Stimulated activated CD4-positive, alpha-beta T cell treated with anti-CD3 and anti-CD28 coated beads, TNF-alpha, amount 100 ng/mL, for 24 hours (primary cell): ENCODE data around the gene AK2.
"Not testable (repeated sequence)": the region's sequence is repeated elsewhere in the genome, so short reads cannot be mapped to it uniquely, and the experiment has no call there.

Experiments used
- DNase-seq, 3 experiments: peaks; one replicate each; pipeline ENCODE4 v3.0.0-alpha.2; 2020; ENCODE audit warnings: low read depth in 3 of 3

Gene AK2

DNA sequence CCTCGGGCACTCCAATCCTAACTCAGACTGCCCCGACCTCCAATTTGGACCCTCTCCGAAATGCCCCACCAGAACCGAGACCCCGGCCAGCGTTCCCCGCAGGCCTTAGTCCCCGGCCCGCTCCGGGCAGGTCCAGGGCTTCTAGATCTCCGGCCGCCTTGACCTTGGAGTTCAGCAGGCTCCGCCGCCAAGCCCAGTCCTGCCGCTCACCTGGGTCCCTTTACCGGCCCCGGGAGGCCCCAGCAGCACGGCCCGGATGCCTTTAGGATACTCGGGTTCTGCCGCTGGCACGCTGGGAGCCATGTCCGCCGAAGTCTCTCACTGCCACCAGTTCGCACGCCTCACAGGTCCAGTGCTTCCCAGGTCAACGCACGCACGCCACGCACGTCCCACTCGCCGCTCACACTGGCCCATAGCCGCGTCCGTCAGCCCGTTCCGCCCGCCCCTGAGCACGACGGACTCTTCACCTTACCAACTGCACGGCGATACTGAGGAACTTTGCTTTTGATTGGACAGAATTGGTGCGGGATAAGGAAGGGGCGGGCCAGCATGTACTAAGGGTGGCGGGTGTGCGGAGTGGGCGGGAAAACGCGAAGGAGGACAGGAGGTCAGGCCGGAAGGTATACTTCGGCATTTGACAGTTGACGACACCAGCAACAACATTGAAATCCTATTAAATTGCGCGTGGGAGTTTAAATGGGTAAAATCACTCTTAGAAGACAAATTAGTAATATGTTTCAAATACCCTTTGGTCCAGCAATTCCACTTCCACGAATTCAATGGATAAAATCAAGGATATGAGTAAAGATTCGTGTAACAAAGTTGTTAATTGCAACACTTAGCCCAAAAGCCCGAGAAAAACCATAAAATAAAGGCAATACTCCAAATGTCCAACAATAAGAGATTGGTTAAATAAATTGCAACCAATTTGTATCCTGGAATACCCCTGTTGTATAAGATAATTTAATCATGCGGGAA is at the start of gene AK2:
Gene AK2, minus strand, starts transcription at position 358 of the 978 bp plus-strand sequence. Its CDS starts 55 bp downstream, at position 303.
- peak; percentile 84 to 94 (median 85) for DNase-seq

DNA sequence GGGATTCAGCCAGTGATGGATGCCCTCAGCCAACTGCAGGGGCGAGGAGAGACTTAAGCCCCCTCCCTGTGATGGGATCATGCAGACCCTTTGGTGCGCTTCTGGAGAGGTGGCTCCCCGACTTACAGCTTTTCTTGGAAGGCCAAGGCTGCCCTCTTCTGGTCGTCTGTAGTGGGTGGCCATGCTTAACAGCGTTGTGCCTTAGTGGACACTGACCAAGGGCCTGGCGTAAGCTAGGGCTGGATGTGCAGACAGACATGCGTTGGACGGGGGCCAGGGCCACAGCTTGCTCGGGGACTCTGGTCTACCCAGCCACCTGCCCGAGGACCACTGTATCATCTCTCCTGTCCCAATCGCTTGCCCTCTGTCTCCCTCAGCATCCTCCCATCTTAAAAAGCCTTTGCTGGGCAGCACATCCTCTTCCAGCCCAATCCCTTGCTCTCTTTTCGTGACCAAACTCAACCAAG is 49.7 kb upstream of the AK2 start:
- DNase-seq, result no peak

DNA sequence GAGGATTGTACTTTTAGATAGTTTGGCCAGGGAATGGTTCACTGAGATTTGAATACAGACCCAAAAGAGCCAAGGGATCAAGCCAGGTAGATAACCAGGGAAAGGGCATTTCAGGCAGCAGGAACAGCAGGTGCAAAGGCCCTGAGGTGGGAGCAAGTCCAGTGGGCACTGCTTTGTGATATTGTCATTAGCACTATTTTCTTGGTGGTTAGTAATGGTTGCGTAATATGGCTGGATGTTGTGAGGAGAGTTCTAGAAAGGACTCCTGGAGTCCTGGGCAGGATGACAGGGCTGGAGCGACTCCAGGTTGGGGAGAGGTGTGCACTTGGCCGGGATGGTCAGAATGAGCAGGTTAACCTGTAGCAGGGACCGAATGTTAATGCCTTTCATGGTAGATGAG is 48.6 kb upstream of the AK2 start:
- DNase-seq, result no peak

DNA sequence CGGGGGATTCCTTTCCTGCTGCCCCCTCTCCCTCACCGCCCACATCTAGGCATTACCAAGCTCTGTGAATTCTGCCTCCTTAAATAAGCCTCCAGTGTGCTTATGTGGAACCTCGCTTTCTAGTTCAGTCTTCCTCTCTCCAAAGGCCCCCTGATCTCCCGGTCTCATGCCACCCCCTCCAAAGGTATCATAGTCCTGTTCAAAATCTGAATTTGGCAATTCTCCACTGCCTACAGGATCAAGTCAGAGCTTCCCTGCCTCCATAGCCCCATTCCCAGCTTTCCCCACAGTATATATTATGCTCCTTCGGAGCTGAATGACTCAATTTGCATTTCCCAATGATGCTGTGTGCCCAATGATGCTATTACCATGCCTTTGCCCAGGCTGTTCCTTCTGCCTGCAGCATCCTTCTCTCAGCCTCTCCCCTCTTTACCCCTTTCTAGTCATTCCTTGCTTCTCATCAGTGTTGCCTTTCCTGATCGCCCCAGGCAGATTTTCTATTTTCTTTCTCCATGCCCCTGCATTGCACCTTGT is 46.0 kb upstream of the AK2 start:
- DNase-seq, result no peak

DNA sequence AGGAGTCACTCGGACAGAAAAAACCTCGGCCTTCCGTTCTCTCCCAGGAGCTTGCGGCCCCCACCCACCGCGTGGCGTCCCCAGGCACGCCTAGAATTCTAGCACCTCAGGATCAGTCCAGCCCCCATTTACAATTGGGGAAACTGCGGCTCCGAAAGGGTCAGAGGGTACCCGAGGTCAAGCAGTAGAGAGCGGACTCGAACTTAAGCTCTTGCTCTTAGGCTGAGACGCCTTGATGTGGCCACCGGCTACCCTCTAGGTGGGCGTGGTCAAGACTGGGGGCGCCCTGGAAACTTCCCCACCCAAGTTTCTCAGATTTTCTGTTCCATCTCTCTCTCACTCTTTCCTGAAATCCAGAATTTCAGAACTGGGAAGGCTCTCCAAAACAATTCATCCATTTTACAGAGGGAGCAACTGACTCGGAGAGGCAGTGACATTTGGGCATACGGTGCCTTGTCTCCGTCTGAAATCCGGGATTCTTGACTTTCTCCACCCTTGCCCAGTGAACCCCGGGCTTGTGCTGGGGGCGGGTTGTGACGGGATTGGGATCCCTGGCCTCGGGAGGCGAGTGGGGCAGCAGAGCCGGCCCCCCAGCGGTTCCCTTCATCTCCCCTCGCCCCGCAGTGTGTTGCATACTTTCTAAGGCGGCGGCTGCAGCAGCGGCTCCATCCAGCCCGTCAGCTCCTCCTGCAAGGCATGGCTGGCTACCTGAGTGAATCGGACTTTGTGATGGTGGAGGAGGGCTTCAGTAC is 45.0 kb upstream of the AK2 start:
- no peak for DNase-seq

DNA sequence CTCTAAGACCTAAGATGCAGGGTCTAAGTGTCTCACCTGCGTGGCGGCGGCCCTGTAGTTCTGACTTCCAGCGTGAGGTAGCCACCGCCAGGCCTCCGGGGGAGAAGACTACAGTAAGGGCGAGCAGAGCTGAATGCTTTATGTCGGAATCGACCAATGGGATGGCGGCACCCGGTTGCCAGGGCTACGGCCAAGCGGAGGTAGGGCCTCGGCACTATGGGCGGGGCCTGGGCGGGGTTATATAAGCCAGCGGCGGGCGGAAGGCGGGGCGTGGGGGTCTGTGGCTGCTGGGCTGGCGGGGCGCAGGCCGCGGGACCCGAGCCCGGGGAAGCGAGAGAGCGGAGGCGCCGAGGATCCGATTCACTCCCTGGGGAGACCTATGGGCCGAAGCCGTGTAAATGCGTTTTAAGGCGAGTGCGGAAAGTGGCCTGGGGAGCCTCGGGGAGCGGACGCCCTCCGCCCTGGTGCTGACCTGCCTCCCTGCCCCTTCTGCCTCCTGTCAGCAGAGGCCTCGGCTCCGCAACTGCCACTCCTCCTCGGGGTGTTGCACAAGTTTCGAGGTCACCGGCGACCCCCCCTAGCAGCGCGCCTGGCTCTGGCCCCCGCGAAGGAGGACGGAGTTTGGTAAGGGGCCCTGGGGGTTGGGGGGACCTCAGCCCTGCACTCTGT is 44.3 kb upstream of the AK2 start, which contains the start of gene AZIN2:
Gene AZIN2, plus strand, starts transcription at position 269 of the 669 bp plus-strand sequence. CDS start 1,097 bp downstream, outside the sequence.
- peak; percentile 94 to 98 (median 95) for DNase-seq

DNA sequence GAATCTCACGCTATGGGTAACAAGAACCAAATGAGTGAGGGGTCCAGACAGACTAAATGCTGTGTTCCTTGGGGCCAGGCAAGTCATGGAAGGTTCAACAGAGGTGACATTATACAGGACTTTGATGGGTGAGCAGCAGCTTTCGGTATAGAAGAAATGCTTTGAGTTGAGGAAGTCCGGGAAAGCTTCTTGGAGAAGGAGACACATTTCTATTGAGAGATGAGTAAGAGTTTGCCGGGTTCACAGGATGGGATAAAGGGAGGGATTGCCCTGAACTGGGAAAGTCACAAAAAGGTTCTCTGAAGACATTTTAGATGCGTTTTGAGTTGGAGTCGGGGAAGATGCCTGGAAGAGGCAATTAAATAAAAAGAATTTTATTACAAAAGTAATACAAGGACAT is 43.7 kb upstream of the AK2 start:
- no peak for DNase-seq

DNA sequence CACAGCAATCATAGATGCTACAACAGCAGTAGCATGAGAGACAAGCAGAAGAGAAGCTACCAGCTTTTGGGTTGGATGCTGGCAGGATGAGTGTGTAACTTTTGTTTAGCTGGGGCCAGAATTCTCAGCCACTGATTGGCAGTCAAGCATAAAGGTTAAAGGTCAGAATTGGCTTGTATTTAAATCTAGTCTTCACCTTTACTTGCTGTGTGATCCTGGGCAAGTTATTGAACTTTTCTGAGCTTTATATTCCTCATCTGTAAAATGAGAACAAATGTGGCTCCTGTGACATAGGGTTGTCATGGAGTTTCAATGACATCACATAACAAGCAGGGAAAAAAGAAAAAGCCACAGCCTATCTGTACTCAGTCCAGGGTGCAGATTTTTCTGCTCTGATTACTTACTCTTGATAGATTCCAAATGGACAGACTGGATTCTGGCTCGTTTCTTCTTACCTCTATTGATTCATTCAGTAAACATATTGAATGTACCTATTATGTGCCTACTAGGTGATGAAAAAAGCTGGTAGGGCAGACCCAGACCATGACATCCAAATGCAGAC is 41.4 kb upstream of the AK2 start:
- no peak for DNase-seq

DNA sequence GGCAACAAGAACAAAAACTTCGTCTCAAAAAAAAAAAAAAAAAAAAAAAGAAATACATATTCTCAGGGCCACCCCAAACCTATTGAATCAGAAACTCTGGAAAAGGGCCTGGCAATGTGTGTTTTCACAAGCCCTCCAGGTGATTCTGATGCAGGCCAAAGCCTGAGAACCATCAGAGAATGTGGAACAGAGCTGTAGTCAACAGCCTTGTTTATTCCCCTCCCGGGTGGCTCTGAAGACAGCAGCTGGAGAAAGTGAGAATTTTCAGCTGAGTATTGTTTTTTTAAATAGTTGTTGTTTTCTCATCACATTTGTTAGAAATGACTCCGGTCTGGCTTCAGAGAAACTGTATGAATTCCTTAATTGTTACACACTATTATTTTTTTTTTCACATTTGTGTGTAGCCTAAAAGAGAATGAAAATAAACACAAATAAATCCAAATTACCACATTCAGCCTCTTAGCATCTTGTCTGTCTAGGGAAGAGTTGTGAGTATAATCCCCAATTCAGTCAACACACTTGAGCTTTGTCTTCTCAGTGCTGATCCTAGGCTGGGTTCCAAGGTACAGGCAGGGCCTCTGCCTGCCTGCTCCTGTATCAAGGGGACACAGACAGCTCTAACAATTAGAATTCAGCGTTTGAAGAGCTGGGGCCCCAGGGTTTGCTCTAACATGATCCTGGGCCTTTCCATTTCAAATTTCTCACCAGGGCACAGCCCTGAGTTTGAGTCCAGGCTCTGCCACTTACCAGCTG is 37.7 kb upstream of the AK2 start:
- no peak for DNase-seq

DNA sequence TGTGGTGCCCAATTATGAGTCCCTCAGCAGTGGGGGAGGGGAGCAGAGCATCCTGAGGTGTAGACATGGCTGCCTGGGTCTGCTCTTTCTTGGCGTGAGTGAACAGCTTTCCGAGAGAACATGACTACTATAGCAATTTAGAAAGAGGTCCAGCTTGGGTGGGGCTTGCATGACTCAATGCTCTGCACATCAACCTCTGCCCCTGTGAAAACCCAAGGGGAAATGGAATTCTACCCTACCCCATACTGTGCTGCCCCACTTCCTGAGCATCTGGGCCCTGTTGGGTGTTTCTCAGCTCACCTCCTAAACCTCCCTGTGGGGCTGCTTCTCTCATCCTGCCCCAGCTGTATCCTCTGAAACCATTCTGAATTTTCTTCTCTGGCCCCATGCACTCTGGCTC is 36.0 kb upstream of the AK2 start:
- DNase-seq, result no peak

DNA sequence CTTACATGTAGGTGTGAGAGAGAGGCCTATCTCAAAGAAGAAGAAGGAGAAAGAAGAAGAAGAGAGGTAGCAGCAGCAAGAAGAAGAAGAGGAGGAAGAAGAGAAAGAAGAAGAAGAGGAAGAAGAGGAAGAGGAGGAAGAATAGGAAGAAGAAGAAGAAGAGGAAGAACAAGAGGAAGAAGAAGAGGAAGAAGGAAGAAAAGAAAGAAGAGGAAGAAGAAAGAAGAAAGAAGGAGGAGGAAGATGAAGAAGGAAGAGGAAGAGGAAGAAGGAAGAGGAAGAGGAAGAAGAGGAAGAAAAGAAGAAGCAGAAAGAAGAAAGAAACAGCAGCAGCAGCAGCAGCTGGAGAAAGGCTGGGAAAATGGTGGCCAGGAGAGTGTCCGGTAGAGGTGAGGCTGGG is 33.9 kb upstream of the AK2 start:
- no peak for DNase-seq

DNA sequence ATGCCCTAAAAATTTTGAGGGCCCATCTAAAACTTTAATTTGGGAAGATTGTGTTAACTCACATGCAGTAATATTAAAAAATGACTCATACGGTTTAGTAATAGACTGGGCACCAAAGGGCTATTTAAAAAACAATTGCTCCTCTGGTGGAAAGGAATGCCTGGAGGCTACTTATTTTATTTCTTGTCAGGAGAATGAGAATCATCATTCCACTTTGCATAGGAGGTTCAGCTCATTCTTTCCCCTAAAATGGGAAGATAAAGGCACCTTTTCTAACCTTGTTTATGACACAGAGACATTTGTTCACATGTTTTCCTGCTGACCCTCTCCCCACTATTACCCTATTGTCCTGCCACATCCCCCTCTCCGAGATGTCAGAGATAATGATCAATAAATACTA is 31.4 kb upstream of the AK2 start:
- not testable (repeated sequence) for DNase-seq

DNA sequence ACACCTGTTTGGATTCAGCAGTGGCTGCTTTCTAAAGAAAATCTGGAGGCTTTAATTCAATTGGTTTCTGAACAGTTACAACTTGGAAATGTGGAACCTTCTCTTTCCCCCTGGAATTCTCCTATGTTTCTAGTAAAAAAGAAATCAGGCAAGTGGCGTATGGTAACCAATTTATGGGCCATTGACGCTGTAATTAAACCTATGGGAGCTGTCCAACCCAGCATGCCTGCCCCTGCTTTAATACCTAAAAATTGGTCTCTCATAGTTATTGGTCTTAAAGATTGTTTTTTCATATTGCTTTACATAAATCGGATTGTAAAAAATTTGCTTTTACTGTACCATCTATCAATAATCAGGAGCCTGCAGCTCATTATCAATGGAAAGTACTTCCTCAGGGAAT is 29.8 kb upstream of the AK2 start:
- not testable (repeated sequence) for DNase-seq

DNA sequence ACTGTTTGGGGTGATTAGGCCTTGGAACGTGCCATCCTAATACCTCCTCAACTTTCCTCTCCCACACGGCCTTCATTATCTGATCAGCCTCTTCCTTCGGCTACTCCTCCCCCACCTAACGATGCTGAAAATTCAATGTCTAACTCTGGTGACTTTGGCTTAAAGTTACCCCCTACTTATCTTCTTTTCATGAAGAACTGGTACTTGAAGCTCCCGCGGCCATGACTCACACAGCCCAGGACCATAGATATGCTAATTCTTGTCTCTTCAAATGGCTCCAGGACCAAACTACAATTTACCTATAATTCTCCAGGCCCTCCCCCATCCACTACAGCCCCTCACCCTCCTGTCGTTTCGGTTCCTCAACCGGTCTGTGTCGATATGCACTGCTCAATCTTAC is 28.6 kb upstream of the AK2 start:
- no peak for DNase-seq

DNA sequence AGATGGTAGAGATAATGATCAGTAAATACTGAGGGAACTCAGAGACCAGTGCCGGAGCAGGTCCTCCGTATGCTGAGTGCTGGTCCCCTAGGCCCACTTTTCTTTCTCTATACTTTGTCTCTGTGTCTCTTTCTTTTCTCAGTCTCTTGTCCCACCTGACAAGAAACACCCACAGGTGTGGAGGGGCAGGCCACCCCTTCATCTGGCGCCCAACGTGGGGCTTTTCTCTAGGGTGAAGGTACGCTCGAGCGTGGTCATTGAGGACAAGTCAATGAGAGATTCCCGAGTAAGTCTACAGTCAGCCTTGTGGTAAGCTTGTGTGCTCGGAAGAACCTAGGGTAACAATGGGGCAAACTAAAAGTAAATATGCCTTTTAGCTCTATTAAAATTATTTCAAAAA is 27.6 kb upstream of the AK2 start:
- DNase-seq, result not testable (repeated sequence)

DNA sequence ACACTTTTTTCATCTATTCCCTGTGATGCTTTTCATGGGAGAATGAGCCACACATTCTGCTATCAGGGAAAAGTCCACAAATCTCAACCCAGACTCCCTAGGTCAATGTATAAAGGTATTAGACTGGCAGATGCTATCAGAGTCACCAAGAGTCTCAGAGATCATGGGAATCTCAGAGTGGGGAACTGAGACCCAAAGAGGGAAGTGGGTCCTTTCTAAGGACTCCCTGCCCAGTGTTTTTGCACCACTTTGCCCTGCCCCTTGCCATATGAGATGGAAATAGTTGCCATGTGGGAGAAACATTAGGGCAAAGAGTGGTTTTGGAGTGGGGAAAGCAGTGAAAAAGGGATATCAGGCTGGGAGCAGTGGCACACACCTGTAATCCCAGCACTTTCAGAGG is 25.2 kb upstream of the AK2 start:
- no peak for DNase-seq

DNA sequence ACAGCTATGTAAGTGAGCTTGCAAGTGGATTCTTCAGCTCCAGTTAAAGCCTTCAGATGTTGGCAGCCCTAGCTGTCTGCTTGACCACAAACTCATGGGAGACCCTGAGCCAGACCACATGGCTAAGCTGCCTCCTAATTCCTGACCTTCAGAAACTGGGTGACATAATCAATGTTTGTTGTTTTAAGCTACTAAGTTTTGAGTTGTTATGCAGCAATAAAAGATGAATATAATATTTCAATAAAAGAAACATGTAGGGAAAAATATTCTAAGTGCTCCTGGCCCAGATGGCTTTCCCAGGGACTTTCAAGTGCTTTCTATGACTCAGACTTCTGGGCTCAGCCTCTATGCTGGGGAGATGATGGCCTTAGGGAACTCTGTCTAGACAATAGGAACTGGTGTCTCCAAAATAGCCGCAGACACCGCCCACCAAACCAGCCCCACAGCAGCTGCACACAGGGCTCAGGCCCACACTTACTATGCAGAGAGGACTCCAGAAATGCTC is 23.9 kb upstream of the AK2 start:
- no peak for DNase-seq

DNA sequence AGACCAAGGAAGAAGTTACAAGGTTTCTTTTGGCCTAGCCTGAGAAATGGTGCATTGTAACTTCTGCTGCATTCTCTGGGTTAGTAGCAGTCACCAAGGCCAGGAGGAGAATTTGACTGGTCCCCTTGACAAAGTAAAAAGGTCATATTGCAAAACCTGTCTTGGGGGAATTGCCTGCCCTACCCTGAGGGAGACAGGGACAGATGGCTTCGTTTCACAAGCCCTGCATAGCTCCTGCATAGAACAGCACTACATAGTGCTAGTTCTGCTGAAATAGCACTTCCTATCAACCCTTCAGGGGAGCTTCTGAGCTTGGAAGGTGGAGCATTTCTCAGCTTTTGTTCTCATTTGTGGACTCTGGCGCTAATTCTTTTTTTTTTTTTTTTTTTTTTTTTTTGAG is 20.4 kb upstream of the AK2 start:
- DNase-seq, result no peak

DNA sequence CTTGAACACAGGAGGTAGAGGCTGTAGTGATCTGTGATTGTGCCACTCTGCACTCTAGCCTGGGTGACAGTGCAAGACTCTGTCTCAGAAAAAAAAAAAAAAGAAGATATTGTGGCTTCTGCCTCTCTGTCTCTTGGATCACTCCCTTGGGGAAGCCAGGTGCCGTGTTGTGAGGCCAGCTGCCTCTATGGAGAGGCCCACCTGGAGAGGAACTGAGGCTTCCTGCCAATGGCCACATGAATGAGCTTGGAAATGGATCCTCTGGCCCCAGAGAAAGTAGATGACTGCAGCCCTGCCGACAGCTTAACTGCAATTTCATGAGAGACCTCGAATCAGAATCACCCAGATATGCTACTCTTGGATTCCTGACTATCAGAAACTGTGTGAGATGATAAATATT is 19.7 kb upstream of the AK2 start:
- no peak for DNase-seq

DNA sequence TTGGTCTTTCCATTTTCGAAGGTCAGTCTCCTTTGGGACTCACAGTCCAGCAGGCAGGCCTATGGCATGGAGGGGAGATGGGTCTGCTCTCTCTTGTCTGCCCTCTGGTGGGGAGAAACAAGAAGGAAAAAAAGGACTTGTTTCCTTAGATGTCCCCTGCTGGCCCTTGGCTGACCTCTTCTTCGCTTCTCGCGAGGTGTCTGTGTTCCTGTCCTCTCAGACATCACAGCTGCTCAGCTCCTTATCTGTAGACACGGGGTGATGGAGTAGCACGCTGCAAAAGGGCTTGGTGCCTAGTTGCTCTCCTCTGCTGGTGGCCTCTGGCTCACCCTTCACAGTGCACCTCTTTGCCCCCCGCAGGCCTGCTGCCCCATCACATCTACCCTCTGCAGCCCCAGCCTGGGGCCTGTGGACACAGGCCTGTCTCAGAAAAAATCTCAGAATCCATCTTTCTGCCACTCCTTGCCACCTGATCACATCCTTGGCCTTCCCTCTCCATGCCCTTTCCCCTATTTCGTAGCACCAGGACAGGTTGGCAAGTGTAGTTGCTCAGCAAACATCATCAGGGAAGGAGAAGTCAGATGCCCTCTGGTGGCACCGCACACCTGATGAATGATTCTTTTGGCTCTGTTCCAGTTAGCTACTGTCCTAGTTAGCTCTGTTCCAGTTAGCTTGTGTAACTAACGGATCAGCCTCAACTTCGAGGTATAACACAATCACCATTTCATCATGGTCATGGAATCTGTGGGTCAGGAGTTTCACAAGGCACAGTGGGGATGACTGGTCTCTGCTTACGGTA is 18.7 kb upstream of the AK2 start:
- DNase-seq, result peak in 1 of 3 experiments; percentile 4
